ENCODE data around the gene ATP8B3. TPM values are rescaled to one million over a fixed set of nuclear protein-coding genes. Genes with fewer than 3 reads are reported as not detected.

Gene ATP8B3
- polyA plus RNA-seq, 1 donor, result 0.51 TPM

DNA sequence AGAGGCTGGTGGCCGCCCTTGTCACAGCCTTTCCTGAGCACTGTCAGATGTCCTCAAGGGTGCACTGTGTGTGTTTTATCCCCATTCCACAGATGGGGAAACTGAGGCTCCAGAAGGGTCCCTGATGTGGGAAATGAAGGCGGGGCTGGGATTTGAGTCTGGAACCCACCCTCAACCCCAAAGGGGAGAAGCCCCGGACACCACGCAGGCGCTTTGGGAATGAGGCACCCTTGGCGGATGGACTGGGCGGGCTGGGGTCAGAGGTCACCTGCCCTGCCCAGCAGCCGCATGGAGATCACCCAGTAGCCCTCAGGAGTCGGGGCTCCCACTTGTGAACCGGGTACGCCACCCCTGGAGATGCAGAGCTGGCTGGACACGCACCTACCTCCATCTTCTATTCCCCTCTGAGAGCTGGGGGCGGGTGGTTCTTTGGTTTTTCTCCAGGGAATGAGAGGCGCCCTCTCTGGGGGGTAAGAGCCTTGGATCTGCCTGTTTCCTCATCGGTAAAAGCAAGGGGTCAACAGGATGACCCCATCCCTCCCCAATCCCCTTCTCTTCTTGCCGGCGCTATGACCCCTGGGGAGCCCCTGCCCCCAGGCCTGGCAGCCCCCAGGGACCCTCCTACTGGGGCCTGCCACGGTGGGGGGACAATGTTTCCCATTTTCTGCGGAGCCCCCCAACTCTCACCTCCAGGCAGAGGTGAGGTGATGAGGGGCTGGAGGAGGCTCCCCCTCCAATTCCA lies 67.1 kb downstream of the ATP8B3 start:
- no peak for DNase-seq (ENCODE audit: low read depth)

DNA sequence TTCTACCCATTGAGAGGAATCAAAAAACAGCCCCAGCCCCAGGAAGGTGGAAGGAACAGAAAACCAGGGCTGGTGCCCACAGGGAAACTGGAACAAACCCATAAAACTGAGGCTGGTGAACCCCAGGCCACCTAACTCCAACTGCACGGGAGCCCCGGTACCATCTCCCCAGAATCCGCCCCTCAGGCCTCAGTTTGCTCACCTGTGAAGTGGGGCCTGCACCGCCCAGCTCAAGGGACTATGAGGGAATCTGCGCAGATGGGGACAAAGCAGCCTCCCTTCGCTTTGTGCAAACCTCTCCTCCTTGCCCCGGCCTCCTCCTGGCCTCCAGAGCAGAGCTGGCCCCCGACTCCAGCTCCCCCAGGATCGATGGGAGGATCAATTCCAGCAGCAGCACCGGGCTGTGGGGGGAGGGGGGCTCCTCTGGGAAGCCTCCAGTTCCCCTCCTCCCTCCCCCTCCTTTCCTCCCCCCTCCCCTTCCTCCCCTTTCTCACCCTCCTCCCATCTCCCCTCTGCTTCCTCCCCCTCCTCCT lies 67.9 kb downstream of the ATP8B3 start:
- no peak for DNase-seq (ENCODE audit: low read depth)

DNA sequence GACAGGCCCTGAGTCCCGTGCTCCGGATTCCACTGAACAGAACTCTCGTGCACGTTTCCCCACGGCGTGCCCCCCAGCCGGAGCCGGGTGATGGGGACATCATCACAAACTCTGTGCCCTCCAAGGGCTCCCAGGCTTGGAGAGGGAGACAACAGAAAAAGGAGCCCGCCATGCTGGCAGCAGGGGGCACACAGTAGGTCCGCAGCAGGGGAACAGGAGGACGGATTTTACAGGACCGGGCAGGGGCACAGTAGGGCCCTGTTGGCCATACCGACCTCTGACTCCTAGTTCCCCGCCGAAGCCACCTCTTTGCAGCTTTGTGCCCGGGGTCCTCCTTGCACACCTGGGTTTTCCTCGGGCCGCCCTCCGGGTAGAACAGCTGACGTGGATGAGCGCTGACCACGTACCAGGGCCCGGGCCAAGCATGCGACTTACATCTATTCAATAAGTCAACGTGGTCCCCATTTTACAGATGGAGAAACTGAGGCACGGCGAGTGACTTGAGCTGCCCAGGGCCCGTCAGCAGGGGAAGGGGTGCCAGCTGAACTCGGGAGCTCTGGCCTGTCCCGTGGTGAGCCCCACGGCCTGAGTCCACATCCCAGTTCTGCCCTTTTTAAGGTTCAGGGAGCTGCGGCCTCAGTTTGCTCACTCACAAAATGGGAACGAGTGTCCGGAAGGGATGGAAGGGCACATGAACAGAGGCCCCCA lies 68.9 kb downstream of the ATP8B3 start:
- no peak for DNase-seq (ENCODE audit: low read depth)

DNA sequence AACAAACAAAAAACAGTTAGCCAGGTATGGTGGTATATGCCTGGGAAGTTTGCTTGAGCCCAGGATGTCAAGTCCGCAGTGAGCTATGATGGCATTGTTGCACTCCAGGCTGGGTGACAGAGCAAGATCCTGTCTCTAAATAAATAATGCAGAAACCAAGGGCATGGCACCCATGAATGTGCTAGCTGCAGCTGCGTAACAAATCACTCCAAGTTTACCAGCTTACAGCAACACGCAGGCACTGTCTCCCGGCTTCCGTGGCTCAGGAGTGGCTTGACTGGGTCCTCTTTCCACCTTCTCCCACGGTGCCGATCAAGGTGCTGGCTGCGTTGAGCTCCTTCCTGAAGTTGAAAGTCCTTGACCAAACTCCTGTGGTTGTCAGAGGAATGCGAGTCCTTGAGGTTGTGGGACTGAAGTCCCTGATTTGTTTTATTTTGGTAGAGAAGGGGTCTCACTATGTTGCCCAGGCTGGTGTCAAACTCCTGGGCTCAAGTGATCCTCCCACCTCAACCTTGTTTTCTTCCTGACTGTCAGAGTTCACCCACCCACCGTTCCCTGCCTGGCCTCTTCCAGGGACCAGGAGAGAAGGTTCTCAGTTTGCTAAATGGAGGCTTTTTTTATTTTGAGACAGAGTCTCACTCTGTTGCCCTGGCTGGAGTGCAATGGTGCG lies 72.0 kb downstream of the ATP8B3 start:
- no peak for DNase-seq (ENCODE audit: low read depth)

GRCh38 chr19:1736927-1737326 lies 75.1 kb downstream of the ATP8B3 start:
- no peak for DNase-seq (ENCODE audit: low read depth)

DNA sequence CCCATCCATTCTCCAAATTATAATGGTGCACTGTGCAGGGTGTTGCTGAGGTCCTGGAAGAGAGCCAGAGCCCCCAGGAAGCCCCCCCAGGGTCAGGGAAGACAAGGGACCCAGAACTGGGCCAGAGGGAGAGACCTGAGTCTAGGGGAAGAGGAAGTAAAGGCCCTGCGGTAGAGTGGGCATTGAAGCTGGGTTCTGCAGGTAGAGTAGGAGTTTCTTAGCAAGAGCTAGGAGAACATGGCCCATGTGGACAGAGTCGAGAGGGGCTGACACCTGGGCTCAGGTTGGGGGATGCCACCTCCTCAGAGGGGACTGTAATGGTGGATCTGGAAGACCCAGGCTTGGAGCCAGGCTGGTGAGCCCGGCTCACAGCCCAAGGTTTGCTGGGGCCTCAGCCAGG lies 75.8 kb downstream of the ATP8B3 start:
- no peak for DNase-seq (ENCODE audit: low read depth)

- no peak for DNase-seq (ENCODE audit: low read depth)
Observed at GRCh38 chr19:1734321-1734966, 77.6 kb downstream of the ATP8B3 start.

Other genes with a start within 250 kb of the ATP8B3 start
- 29.4 TPM for gene MEX3D, start 244.0 kb downstream of the ATP8B3 start, polyA plus RNA-seq (ENCODE audit: insufficient read length)
- gene MBD3, start 219.4 kb downstream of the ATP8B3 start, polyA plus RNA-seq (ENCODE audit: insufficient read length), result 62.6 TPM
- gene UQCR11, start 206.8 kb downstream of the ATP8B3 start, polyA plus RNA-seq (ENCODE audit: insufficient read length), result 117 TPM
- gene TCF3, start 159.7 kb downstream of the ATP8B3 start, polyA plus RNA-seq (ENCODE audit: insufficient read length), result 124 TPM
- 0.04 TPM for gene ONECUT3, start 58.8 kb downstream of the ATP8B3 start, polyA plus RNA-seq (ENCODE audit: insufficient read length)
- gene REXO1, start 36.2 kb upstream of the ATP8B3 start, polyA plus RNA-seq (ENCODE audit: insufficient read length), result 22.8 TPM
- gene KLF16, start 51.3 kb upstream of the ATP8B3 start, polyA plus RNA-seq (ENCODE audit: insufficient read length), result 13.6 TPM
- 52.9 TPM for gene ABHD17A, start 73.2 kb upstream of the ATP8B3 start, polyA plus RNA-seq (ENCODE audit: insufficient read length)
- gene ADAT3, start 93.1 kb upstream of the ATP8B3 start, polyA plus RNA-seq (ENCODE audit: insufficient read length), result 2.4 TPM
- 27.1 TPM for gene SCAMP4, start 93.1 kb upstream of the ATP8B3 start, polyA plus RNA-seq (ENCODE audit: insufficient read length)
- 37.1 TPM for gene CSNK1G2, start 128.9 kb upstream of the ATP8B3 start, polyA plus RNA-seq (ENCODE audit: insufficient read length)
- 68.1 TPM for gene BTBD2, start 203.4 kb upstream of the ATP8B3 start, polyA plus RNA-seq (ENCODE audit: insufficient read length)
- gene MKNK2, start 239.0 kb upstream of the ATP8B3 start, polyA plus RNA-seq (ENCODE audit: insufficient read length), result 95.0 TPM

Data from forelimb muscle (tissue), 1 donor.